Measurements from ENCODE around the gene TMF1.

TMF1 gene

GRCh38 chr3:69079269-69080159 is 27.4 kb upstream of the TMF1 start:
- DNase-seq (ENCODE audit: low read depth): no peak

GRCh38 chr3:69072928-69073327 is 20.8 kb upstream of the TMF1 start:
- no peak for DNase-seq (ENCODE audit: low read depth)

- DNase-seq (ENCODE audit: low read depth): no peak
Observed at GRCh38 chr3:69066121-69066520, 14.0 kb upstream of the TMF1 start.

- DNase-seq (ENCODE audit: low read depth): no peak
Observed at GRCh38 chr3:69065318-69065964, 13.3 kb upstream of the TMF1 start.

GRCh38 chr3:69063636-69064035 is 11.5 kb upstream of the TMF1 start:
- DNase-seq (ENCODE audit: low read depth): no peak

- no peak for DNase-seq (ENCODE audit: low read depth)
Observed at GRCh38 chr3:69059688-69060087, 7.6 kb upstream of the TMF1 start.

GRCh38 chr3:69058947-69059224 is 6.8 kb upstream of the TMF1 start:
- no peak for DNase-seq (ENCODE audit: low read depth)

- DNase-seq (ENCODE audit: low read depth): no peak
Observed at GRCh38 chr3:69058180-69058946, 6.2 kb upstream of the TMF1 start.

GRCh38 chr3:69052472-69052898 is 352 bp upstream of the TMF1 start:
- no peak for DNase-seq (ENCODE audit: low read depth)

GRCh38 chr3:69048990-69049389 is 3.1 kb downstream of the TMF1 start:
- no peak for DNase-seq (ENCODE audit: low read depth)

- no peak for DNase-seq (ENCODE audit: low read depth)
Observed at GRCh38 chr3:69044608-69045007, 7.5 kb downstream of the TMF1 start.

GRCh38 chr3:69033470-69033869 is 18.7 kb downstream of the TMF1 start:
- no peak for DNase-seq (ENCODE audit: low read depth)

- DNase-seq (ENCODE audit: low read depth): no peak
Observed at GRCh38 chr3:69032737-69033136, 19.4 kb downstream of the TMF1 start.

- DNase-seq (ENCODE audit: low read depth): no peak
Observed at GRCh38 chr3:69032142-69032541, 20.0 kb downstream of the TMF1 start.

- DNase-seq (ENCODE audit: low read depth): no peak
Observed at GRCh38 chr3:69031635-69032034, 20.5 kb downstream of the TMF1 start.

GRCh38 chr3:69020857-69021256 is 31.3 kb downstream of the TMF1 start:
- no peak for DNase-seq (ENCODE audit: low read depth)

- no peak for DNase-seq (ENCODE audit: low read depth)
Observed at GRCh38 chr3:69020424-69020823, 31.7 kb downstream of the TMF1 start.

GRCh38 chr3:69016901-69017300 is 35.2 kb downstream of the TMF1 start:
- DNase-seq (ENCODE audit: low read depth): no peak

- no peak for DNase-seq (ENCODE audit: low read depth)
Observed at GRCh38 chr3:69016102-69016501, 36.0 kb downstream of the TMF1 start.

- no peak for DNase-seq (ENCODE audit: low read depth)
Observed at GRCh38 chr3:69014022-69014580, 38.0 kb downstream of the TMF1 start.

GRCh38 chr3:69013253-69014021 is 38.7 kb downstream of the TMF1 start, which contains the start of gene EOGT:
Gene EOGT, minus strand, starts transcription at chr3:69013684. Its CDS starts 3,838 bp downstream, at chr3:69009846.
- peak; percentile 65 for DNase-seq (ENCODE audit: low read depth)

GRCh38 chr3:69012800-69013252 is 39.3 kb downstream of the TMF1 start:
- DNase-seq (ENCODE audit: low read depth): no peak
